Stimulated activated CD4-positive, alpha-beta T cell treated with anti-CD3 and anti-CD28 coated beads, TNF-alpha, amount 100 ng/mL, for 1 hour (primary cell): ENCODE results near the gene BROX.

Source experiments
- DNase-seq, 3 donors: peaks; one replicate each; pipeline ENCODE4 v3.0.0-alpha.2; 2020; ENCODE audit warnings: low read depth in 3 of 3, low spot score in 1 of 3

The BROX gene

DNA sequence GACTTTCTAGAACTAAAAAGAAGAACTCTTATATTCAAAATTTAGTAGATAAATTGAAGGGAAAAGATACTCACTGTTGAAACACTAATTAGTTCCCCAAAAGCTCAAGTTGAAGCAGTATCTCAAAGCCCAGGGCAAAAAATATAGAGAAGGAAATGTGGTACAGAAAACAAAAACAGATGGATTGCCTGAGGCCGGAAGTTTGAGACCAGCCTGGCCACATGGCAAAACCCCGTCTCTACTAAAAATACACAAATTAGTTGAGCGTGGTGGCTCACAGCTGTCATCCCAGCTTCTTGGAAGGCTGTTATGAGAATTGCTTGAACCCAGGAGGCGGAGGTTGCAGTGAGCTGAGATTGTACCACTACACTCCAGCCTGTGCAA, 60.6 kb downstream of the BROX start:
- DNase-seq: no peak

DNA sequence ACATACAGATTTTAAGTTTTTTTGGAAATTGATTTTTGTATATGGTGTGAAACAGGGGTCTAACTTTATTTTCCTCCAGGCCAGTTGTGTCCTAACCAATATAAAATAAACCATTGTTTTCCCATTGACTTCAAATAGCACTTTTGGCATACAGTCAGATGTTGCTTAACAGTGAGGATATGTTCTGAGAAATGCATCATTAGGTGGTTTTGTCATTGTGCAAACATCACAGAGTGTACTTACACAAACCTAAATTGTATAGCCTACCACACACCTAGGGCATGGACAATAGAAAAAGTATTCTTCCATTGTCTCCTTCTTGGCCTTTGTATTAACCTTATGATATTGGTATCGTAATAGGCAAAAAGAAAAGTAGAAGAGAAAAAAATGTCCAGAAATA, 65.1 kb downstream of the BROX start:
- DNase-seq: no peak

DNA sequence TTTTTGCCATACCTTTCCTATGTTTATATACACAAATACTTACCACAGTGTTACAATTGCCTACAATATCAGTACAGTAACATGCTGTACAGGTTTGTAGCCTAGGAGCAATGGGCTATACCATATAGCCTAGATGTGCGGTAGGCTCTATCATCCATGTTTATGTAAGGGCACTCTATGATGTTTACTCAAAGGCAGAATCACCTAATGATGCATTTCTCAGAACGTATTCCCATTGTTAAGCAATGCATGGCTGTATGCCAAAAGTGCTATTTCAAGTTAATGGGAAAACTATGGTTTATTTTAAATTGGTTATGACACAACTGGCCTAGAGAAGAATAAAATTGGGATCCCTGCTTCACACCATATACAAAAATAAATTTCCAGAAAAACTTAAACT, 65.6 kb downstream of the BROX start:
- no peak for DNase-seq

GRCh38 chr1:222781251-222781650, 68.9 kb downstream of the BROX start:
- no peak for DNase-seq

GRCh38 chr1:222783051-222783450, 70.7 kb downstream of the BROX start:
- DNase-seq: no peak

DNA sequence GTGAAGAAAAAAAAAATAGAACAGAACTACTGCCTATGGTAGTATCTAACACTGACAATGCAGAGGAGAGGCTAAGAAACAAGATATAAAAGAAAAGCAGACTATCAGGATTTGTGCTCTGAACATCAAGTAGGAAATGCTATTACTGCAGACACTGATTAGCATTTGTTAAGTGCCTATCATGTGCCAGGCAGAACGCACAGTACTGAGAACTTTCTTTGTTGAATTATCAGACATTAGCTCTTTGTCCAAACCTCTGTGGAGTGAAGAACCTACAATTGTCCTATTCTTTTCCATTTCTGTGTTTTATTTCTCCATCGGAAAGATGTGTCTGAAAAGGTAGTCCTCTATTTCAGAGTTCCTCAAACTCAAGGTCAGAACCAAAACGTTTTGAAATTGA, 72.0 kb downstream of the BROX start:
- no peak for DNase-seq
